GM12874 (cell line): ENCODE results near the gene ELMOD1.

ENCODE experiments used
- CTCF ChIP-seq: IDR thresholded peaks from 2 replicates; pipeline ENCODE4 v1.5.1; 2011; ENCODE audit warnings: low read depth, mild to moderate bottlenecking, control low read depth, low read length, moderate library complexity; ENCODE audit not compliant: insufficient read depth

Gene ELMOD1

GRCh38 chr11:107710301-107710700 is 119.4 kb downstream of the ELMOD1 start:
- TF ChIP-seq CTCF = no peak

GRCh38 chr11:107711861-107712755 is 121.2 kb downstream of the ELMOD1 start, which contains the start of gene SLN:
SLN (minus strand) TSS chr11:107712056.
- no peak for TF ChIP-seq CTCF

- no peak for TF ChIP-seq CTCF
Measured at GRCh38 chr11:107713009-107713408, 122.1 kb downstream of the ELMOD1 start.
